Tibial artery (tissue), 4 donors: ENCODE measurements around the gene PLPP1.

Experiments used
- DNase-seq, 2 donors: peaks; one replicate each; pipeline ENCODE4 v3.0.0-alpha.2; 2019
- H3K27ac ChIP-seq, 2 donors: fragments of 200-600 bp; sonication (generic) in 1 of 2; 1 replicate in 1 of 2; 2 replicates in 1 of 2; pipeline ENCODE4 v1.5.1; 2018 to 2019; ENCODE audit warnings: mild to moderate bottlenecking in 1 of 2
- H3K27me3 ChIP-seq, 2 donors: fragments of 200-600 bp; sonication (generic) in 1 of 2; one replicate each; pipeline versions ENCODE4 v1.5.1 to v1.6.0; 2016 to 2019
- H3K36me3 ChIP-seq, 3 donors: fragments of 200-600 bp; sonication (generic) in 2 of 3; one replicate each; pipeline ENCODE4 v1.5.1; 2016 to 2019; ENCODE audit warnings: mild to moderate bottlenecking in 2 of 3
- H3K4me1 ChIP-seq, 4 donors: fragments of 200-600 bp; sonication (generic) in 2 of 4; 1 replicate in 3 of 4; 2 replicates in 1 of 4; pipeline ENCODE4 v1.5.1; 2016 to 2019
- H3K4me3 ChIP-seq, 2 donors: fragments of 200-600 bp; sonication (generic) in 1 of 2; 1 replicate in 1 of 2; 2 replicates in 1 of 2; pipeline ENCODE4 v1.5.1; 2018 to 2019; ENCODE audit warnings: mild to moderate bottlenecking in 2 of 2
- H3K9me3 ChIP-seq, 3 donors: fragments of 200-600 bp; sonication (generic) in 1 of 3; one replicate each; pipeline ENCODE4 v1.5.1; 2016 to 2019
- intact Hi-C: fragments of 100-400 bp; cut with DNase I; formaldehyde crosslinking; loops from one replicate; pipeline ENCODE4 v1.15.0; 2023; ENCODE audit warnings: low total_unique reads
- TF ChIP-seq, protein P1 (sequence below), 2 experiments: fragments of 200-600 bp in 1 of 2; fragments of 450-650 bp in 1 of 2; IDR thresholded peaks; one replicate each; pipeline ENCODE4 v1.5.1; 2017 to 2019; ENCODE audit warnings: antibody characterized with exemption in 2 of 2, mild to moderate bottlenecking in 1 of 2, moderate library complexity in 1 of 2

Gene PLPP1

DNA sequence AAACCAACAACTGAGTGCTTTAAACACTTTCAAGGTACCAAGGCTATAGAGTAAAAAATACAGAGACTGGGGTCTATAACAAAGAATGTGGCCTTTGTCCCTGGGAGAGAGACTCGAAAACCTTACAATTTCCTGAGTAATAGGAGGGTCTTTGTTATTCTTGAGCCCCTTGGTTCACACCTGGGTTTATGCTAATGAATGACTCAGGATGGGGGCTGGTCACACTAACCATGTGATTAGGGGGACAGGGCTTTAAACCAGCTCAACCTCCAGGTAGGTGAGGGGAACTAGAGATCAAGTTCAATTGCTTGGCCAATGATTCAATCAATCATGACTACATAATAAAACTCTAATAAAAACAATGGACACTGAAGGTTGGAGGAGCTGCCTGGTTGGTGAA is 50.2 kb downstream of the PLPP1 start:
- intact Hi-C loops, result no loop called here
- no peaks in the 10 kb centered on the region for H3K9me3 ChIP-seq
- no peak for DNase-seq
- H3K27me3 ChIP-seq, result no peaks in the 10 kb centered on the region
- TF ChIP-seq, protein P1, sequence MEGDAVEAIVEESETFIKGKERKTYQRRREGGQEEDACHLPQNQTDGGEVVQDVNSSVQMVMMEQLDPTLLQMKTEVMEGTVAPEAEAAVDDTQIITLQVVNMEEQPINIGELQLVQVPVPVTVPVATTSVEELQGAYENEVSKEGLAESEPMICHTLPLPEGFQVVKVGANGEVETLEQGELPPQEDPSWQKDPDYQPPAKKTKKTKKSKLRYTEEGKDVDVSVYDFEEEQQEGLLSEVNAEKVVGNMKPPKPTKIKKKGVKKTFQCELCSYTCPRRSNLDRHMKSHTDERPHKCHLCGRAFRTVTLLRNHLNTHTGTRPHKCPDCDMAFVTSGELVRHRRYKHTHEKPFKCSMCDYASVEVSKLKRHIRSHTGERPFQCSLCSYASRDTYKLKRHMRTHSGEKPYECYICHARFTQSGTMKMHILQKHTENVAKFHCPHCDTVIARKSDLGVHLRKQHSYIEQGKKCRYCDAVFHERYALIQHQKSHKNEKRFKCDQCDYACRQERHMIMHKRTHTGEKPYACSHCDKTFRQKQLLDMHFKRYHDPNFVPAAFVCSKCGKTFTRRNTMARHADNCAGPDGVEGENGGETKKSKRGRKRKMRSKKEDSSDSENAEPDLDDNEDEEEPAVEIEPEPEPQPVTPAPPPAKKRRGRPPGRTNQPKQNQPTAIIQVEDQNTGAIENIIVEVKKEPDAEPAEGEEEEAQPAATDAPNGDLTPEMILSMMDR (IDR thresholded peaks at IDR 0.05), result no peak
- H3K4me3 ChIP-seq, result no peak overlapping the region
- H3K27ac ChIP-seq, result no peak overlapping the region
- H3K4me1 ChIP-seq, result peaks cover 0 to 37% (median 7%) of the 10 kb centered on the region in 4 donors
- peaks cover 7 to 9% (median 9%) of the 10 kb centered on the region in 3 donors for H3K36me3 ChIP-seq

DNA sequence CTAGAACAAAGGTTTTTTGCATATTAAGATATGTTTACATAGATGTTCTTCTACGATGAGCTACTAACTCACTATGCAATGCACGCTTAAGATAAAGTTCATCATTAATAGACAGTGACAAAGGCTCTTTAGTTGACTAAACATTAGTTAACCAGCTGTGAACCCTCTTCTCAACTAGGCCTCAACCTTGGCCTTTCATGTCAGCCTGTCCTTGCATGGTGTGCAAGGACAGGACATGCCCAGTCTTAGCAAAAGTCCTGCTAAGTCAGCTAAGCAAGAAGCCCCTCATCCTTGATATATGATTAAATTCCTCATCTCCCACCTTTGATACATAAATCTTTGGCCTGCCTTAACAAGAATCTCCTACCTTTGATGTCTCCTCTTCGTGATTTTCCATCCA is 50.9 kb downstream of the PLPP1 start:
- no peak for DNase-seq
- no peaks in the 10 kb centered on the region for H3K27me3 ChIP-seq
- no peak overlapping the region for H3K4me3 ChIP-seq
- no peak overlapping the region for H3K27ac ChIP-seq
- H3K9me3 ChIP-seq, result no peaks in the 10 kb centered on the region
- TF ChIP-seq, protein P1 (IDR thresholded peaks at IDR 0.05), result no peak
- peaks cover 0 to 35% (median 6%) of the 10 kb centered on the region in 4 donors for H3K4me1 ChIP-seq
- peaks cover 7 to 9% (median 9%) of the 10 kb centered on the region in 3 donors for H3K36me3 ChIP-seq
- intact Hi-C loops, result no loop called here

- DNase-seq, result no peak
- Histone ChIP-seq H3K4me3 (no peak overlapping the region), H3K36me3 (peaks cover 3 to 7% (median 5%) of the 10 kb centered on the region in 3 donors), H3K4me1 (peaks cover 0 to 45% (median 6%) of the 10 kb centered on the region in 4 donors), H3K9me3 (no peaks in the 10 kb centered on the region), H3K27me3 (no peaks in the 10 kb centered on the region), H3K27ac (no peak overlapping the region)
- TF ChIP-seq, protein P1 (IDR thresholded peaks at IDR 0.05), result no peak
- intact Hi-C loops, result no loop called here
Observed at GRCh38 chr5:55481293-55481855, 53.4 kb downstream of the PLPP1 start.

DNA sequence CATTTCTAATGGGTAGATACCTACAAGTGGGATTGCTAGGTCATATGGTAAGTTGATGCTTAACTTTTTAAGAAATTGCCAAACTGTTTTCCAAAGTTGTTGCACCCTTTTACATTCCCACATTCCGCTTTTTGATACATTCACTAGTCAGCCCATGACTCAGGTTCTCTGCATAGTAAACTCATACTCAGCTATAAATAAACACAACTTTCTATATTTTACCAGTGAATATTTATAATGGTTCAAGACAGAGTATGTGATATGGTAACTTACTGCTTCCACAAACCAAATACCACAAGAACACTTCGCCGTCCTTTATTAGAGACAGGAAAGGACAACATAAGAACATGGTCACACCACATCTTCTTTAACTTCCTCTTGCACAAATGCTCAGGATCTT is 54.0 kb downstream of the PLPP1 start:
- H3K27ac ChIP-seq, result no peak overlapping the region
- H3K27me3 ChIP-seq, result no peaks in the 10 kb centered on the region
- H3K4me1 ChIP-seq, result peaks cover 0 to 49% (median 6%) of the 10 kb centered on the region in 4 donors
- DNase-seq, result no peak
- TF ChIP-seq, protein P1 (IDR thresholded peaks at IDR 0.05), result no peak
- H3K9me3 ChIP-seq, result no peaks in the 10 kb centered on the region
- H3K36me3 ChIP-seq, result peaks cover 0 to 4% (median 0%) of the 10 kb centered on the region in 3 donors
- intact Hi-C loops, result no loop called here
- no peak overlapping the region for H3K4me3 ChIP-seq

DNA sequence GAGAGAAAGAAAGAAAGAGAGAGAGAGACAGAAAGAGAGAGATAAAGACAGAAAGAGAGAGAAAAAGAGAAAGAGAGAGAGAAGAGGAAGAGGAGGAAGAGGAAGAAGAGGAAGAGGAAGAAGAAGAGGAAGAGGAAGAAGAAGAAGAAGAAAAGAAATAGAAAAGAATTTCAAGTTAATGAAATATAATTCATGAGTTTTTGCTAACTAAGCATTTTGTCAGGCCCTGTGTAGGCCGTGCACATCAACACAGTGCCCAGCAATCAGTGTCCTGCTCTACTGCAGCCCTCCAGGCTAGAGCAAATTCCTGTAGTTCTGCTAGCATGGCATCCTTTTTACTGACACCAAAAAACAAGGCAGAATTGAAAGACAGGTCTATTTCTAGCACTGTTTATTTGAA is 62.1 kb downstream of the PLPP1 start:
- H3K4me1 ChIP-seq, result peaks cover 0 to 53% (median 5%) of the 10 kb centered on the region in 4 donors
- H3K36me3 ChIP-seq, result peaks cover 0 to 9% (median 4%) of the 10 kb centered on the region in 3 donors
- H3K27me3 ChIP-seq, result no peaks in the 10 kb centered on the region
- DNase-seq, result no peak
- H3K27ac ChIP-seq, result no peak overlapping the region
- TF ChIP-seq, protein P1 (IDR thresholded peaks at IDR 0.05), result no peak
- no peaks in the 10 kb centered on the region for H3K9me3 ChIP-seq
- intact Hi-C loops, result no loop called here
- H3K4me3 ChIP-seq, result no peak overlapping the region
